HEK293 (cell line): ENCODE data around the gene TBPL1.

Experiments
- CTCF ChIA-PET: fragments of 350-600 bp; formaldehyde crosslinking; extraction: SDS; loops from one replicate; lab custom pipeline; 2021; ENCODE audit warnings: antibody characterized with exemption; lab: Yijun Ruan, JAX
- POLR2A ChIA-PET: fragments of 300-600 bp; formaldehyde crosslinking; extraction: SDS; loops from one replicate; lab custom pipeline; 2020; ENCODE audit warnings: antibody characterized with exemption, inconsistent platforms; lab: Yijun Ruan, JAX
- H3K27ac ChIP-seq: fragments of 200-500 bp; sonication (Bioruptor generic); 2 replicates; pipeline ENCODE4 v1.5.1; 2014; ENCODE audit warnings: low read depth, low read length, control low read depth, inconsistent platforms; ENCODE audit errors: extremely low read depth
- H3K36me3 ChIP-seq, 2 experiments: fragments of 200-500 bp in 1 of 2; sonication (Bioruptor generic) in 1 of 2; 1 replicate in 1 of 2; 2 replicates in 1 of 2; pipeline ENCODE4 v1.5.1; 2014 to 2017; ENCODE audit warnings: inconsistent platforms in 2 of 2, low read length in 2 of 2; ENCODE audit not compliant: control insufficient read depth in 2 of 2, insufficient read depth in 1 of 2
- H3K4me1 ChIP-seq: fragments of 200-500 bp; sonication (Bioruptor generic); 2 replicates; pipeline ENCODE4 v1.5.1; 2014; ENCODE audit warnings: mild to moderate bottlenecking, low read length, inconsistent platforms; ENCODE audit not compliant: control insufficient read depth, insufficient read depth
- H3K4me3 ChIP-seq: 2 replicates; pipeline ENCODE4 v1.5.1; 2011; ENCODE audit warnings: low read depth, mild to moderate bottlenecking, control low read depth, low read length, moderate library complexity
- H3K9me3 ChIP-seq: fragments of 200-500 bp; sonication (Bioruptor generic); 2 replicates; pipeline ENCODE4 v1.5.1; 2014; ENCODE audit warnings: low read depth, low read length, inconsistent platforms; ENCODE audit not compliant: control insufficient read depth, insufficient read depth
- BCL11B ChIP-seq: fragments of 450-650 bp; formaldehyde crosslinking; IDR thresholded peaks from 2 replicates; pipeline ENCODE4 v1.5.1; 2016; ENCODE audit warnings: low read depth, missing biosample characterization, missing genetic modification characterization
- KLF9 ChIP-seq: fragments of 450-650 bp; formaldehyde crosslinking; IDR thresholded peaks from 2 replicates; pipeline ENCODE4 v1.5.1; 2016; ENCODE audit warnings: missing biosample characterization, missing genetic modification characterization, low read depth
- MEIS1 ChIP-seq: sonication (generic); formaldehyde crosslinking; IDR thresholded peaks from 2 replicates; pipeline ENCODE4 v1.8.1; 2022; ENCODE audit warnings: missing genetic modification reagents, mild to moderate bottlenecking, borderline replicate concordance
- ZBTB1 ChIP-seq: fragments of 450-650 bp; formaldehyde crosslinking; IDR thresholded peaks from 2 replicates; pipeline ENCODE4 v1.5.1; 2016; ENCODE audit warnings: missing biosample characterization, missing genetic modification characterization
- ZNF133 ChIP-seq: fragments of 450-650 bp; formaldehyde crosslinking; IDR thresholded peaks from 2 replicates; pipeline ENCODE4 v1.5.1; 2016; ENCODE audit warnings: missing biosample characterization, missing genetic modification characterization
- ZNF214 ChIP-seq: fragments of 450-650 bp; formaldehyde crosslinking; IDR thresholded peaks from 2 replicates; pipeline ENCODE4 v1.5.1; 2017; ENCODE audit warnings: missing biosample characterization, mild to moderate bottlenecking, missing genetic modification characterization, borderline replicate concordance
- ZNF362 ChIP-seq: fragments of 450-650 bp; formaldehyde crosslinking; IDR thresholded peaks from 2 replicates; pipeline ENCODE4 v1.5.1; 2016; ENCODE audit warnings: missing biosample characterization, missing genetic modification characterization
- ZNF426 ChIP-seq: fragments of 450-650 bp; formaldehyde crosslinking; IDR thresholded peaks from 2 replicates; pipeline ENCODE4 v1.5.1; 2017; ENCODE audit warnings: missing biosample characterization, missing genetic modification characterization, mild to moderate bottlenecking, inconsistent platforms, moderate library complexity
- ZNF501 ChIP-seq: fragments of 450-650 bp; formaldehyde crosslinking; IDR thresholded peaks from 2 replicates; pipeline ENCODE4 v1.5.1; 2016; ENCODE audit warnings: missing biosample characterization, missing genetic modification characterization
- ZNF654 ChIP-seq: fragments of 450-650 bp; formaldehyde crosslinking; IDR thresholded peaks from 2 replicates; pipeline ENCODE4 v1.5.1; 2016; ENCODE audit warnings: low read depth, missing biosample characterization, missing genetic modification characterization
- ZNF76 ChIP-seq: fragments of 450-650 bp; formaldehyde crosslinking; IDR thresholded peaks from 2 replicates; pipeline ENCODE4; 2016; ENCODE audit warnings: low read depth, missing biosample characterization, missing genetic modification characterization, borderline replicate concordance
- ZSCAN23 ChIP-seq: fragments of 450-650 bp; formaldehyde crosslinking; IDR thresholded peaks from 2 replicates; pipeline ENCODE4 v1.5.1; 2016; ENCODE audit warnings: missing biosample characterization, missing genetic modification characterization
- TF ChIP-seq, protein P1 (sequence below): fragments of 450-650 bp; formaldehyde crosslinking; IDR thresholded peaks from 2 replicates; pipeline ENCODE4 v1.5.1; 2016; ENCODE audit warnings: missing biosample characterization, missing genetic modification characterization
- TF ChIP-seq, protein P2 (sequence below): fragments of 450-650 bp; formaldehyde crosslinking; IDR thresholded peaks from 2 replicates; pipeline ENCODE4 v1.5.1; 2016; ENCODE audit warnings: missing biosample characterization, missing genetic modification characterization
- TF ChIP-seq, protein P3 (sequence below): fragments of 450-650 bp; formaldehyde crosslinking; IDR thresholded peaks from 2 replicates; pipeline ENCODE4 v1.5.1; 2016; ENCODE audit warnings: missing biosample characterization, missing genetic modification characterization
- TF ChIP-seq, protein P4 (sequence below): fragments of 450-650 bp; IDR thresholded peaks from 2 replicates; pipeline ENCODE4 v1.5.1; 2018; ENCODE audit warnings: missing biosample characterization, missing genetic modification characterization
- TF ChIP-seq, protein P5 (sequence below): fragments of 450-650 bp; formaldehyde crosslinking; IDR thresholded peaks from 2 replicates; pipeline ENCODE4 v1.5.1; 2017; ENCODE audit warnings: missing biosample characterization, missing genetic modification characterization
- TF ChIP-seq, protein P6 (sequence below): fragments of 450-650 bp; formaldehyde crosslinking; conservative IDR thresholded peaks from 2 replicates; pipeline ENCODE4 v1.5.1; 2016; ENCODE audit warnings: low read depth, missing biosample characterization, missing genetic modification characterization

Gene TBPL1

GRCh38 chr6:133980168-133980567 lies 27.1 kb downstream of the TBPL1 start (continued):
- TF ChIP-seq ZNF362 (no peak), BCL11B (tag by site-specific recombination) (no peak), ZSCAN23 (tag by site-specific recombination) (no peak), ZBTB1 (no peak), ZNF133 (tag by site-specific recombination) (no peak), ZNF76 (tag by site-specific recombination) (no peak), MEIS1 (CRISPR knock-in tag) (no peak), ZNF214 (tag by site-specific recombination) (no peak), ZNF501 (tag by site-specific recombination) (no peak), ZNF654 (tag by site-specific recombination) (no peak)
- TF ChIP-seq, protein P1, sequence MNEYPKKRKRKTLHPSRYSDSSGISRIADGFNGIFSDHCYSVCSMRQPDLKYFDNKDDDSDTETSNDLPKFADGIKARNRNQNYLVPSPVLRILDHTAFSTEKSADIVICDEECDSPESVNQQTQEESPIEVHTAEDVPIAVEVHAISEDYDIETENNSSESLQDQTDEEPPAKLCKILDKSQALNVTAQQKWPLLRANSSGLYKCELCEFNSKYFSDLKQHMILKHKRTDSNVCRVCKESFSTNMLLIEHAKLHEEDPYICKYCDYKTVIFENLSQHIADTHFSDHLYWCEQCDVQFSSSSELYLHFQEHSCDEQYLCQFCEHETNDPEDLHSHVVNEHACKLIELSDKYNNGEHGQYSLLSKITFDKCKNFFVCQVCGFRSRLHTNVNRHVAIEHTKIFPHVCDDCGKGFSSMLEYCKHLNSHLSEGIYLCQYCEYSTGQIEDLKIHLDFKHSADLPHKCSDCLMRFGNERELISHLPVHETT, result no peak
- TF ChIP-seq, protein P2, sequence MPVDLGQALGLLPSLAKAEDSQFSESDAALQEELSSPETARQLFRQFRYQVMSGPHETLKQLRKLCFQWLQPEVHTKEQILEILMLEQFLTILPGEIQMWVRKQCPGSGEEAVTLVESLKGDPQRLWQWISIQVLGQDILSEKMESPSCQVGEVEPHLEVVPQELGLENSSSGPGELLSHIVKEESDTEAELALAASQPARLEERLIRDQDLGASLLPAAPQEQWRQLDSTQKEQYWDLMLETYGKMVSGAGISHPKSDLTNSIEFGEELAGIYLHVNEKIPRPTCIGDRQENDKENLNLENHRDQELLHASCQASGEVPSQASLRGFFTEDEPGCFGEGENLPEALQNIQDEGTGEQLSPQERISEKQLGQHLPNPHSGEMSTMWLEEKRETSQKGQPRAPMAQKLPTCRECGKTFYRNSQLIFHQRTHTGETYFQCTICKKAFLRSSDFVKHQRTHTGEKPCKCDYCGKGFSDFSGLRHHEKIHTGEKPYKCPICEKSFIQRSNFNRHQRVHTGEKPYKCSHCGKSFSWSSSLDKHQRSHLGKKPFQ (tag by site-specific recombination), result no peak

DNA sequence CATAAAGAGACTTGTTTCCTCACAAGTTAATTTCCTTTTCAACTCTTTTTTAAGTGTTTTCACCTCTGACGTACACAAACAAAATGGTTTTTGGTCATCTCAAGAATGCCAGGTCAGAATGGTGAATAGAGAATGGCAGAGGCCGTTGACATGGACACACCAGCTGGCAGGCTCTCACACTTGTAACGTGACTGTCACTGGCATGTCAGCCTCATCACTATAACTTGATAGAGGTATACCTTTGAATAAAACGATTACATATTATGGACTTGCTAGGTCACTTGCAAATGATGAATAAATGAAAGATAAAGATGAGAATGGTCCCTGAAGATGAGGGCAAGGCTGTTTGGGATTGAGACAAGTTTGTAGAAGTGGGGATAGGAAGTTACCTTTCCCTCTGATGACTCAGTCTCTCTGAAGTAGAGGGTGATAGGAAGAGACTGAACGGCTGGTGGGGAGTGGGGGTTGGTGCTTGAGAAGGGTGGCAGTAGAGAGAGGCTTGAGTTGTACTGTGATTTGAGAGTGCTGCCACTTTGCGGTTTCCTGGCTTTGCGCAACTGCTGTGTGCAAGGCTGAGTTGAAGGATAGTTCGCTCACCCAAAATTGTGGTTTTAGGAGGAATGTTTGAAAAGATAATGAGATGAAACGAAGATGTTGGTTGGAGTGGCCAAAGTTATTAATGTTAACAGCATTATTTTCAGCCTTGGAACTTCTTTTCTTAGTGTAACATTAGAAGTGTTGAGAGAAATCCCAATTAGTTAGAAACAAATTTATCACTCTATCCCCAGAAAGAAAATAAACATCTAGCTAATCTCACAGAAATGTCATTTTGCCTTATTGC lies 30.3 kb downstream of the TBPL1 start:
- CTCF ChIA-PET, result interaction anchor here (0.7 to 10.9 kb wide), 12 partner anchors 10 to 140 kb away, joined by 3 to 304 read pairs (median 4); no protein-coding TSS in a partner anchor
- TF ChIP-seq, protein P3, sequence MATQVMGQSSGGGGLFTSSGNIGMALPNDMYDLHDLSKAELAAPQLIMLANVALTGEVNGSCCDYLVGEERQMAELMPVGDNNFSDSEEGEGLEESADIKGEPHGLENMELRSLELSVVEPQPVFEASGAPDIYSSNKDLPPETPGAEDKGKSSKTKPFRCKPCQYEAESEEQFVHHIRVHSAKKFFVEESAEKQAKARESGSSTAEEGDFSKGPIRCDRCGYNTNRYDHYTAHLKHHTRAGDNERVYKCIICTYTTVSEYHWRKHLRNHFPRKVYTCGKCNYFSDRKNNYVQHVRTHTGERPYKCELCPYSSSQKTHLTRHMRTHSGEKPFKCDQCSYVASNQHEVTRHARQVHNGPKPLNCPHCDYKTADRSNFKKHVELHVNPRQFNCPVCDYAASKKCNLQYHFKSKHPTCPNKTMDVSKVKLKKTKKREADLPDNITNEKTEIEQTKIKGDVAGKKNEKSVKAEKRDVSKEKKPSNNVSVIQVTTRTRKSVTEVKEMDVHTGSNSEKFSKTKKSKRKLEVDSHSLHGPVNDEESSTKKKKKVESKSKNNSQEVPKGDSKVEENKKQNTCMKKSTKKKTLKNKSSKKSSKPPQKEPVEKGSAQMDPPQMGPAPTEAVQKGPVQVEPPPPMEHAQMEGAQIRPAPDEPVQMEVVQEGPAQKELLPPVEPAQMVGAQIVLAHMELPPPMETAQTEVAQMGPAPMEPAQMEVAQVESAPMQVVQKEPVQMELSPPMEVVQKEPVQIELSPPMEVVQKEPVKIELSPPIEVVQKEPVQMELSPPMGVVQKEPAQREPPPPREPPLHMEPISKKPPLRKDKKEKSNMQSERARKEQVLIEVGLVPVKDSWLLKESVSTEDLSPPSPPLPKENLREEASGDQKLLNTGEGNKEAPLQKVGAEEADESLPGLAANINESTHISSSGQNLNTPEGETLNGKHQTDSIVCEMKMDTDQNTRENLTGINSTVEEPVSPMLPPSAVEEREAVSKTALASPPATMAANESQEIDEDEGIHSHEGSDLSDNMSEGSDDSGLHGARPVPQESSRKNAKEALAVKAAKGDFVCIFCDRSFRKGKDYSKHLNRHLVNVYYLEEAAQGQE (tag by site-specific recombination), result no peak
- TF ChIP-seq, protein P4, sequence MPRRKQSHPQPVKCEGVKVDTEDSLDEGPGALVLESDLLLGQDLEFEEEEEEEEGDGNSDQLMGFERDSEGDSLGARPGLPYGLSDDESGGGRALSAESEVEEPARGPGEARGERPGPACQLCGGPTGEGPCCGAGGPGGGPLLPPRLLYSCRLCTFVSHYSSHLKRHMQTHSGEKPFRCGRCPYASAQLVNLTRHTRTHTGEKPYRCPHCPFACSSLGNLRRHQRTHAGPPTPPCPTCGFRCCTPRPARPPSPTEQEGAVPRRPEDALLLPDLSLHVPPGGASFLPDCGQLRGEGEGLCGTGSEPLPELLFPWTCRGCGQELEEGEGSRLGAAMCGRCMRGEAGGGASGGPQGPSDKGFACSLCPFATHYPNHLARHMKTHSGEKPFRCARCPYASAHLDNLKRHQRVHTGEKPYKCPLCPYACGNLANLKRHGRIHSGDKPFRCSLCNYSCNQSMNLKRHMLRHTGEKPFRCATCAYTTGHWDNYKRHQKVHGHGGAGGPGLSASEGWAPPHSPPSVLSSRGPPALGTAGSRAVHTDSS (tag by site-specific recombination), result no peak
- TF ChIP-seq, protein P5, sequence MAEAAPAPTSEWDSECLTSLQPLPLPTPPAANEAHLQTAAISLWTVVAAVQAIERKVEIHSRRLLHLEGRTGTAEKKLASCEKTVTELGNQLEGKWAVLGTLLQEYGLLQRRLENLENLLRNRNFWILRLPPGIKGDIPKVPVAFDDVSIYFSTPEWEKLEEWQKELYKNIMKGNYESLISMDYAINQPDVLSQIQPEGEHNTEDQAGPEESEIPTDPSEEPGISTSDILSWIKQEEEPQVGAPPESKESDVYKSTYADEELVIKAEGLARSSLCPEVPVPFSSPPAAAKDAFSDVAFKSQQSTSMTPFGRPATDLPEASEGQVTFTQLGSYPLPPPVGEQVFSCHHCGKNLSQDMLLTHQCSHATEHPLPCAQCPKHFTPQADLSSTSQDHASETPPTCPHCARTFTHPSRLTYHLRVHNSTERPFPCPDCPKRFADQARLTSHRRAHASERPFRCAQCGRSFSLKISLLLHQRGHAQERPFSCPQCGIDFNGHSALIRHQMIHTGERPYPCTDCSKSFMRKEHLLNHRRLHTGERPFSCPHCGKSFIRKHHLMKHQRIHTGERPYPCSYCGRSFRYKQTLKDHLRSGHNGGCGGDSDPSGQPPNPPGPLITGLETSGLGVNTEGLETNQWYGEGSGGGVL (tag by site-specific recombination), result peak; percentile 84
- TF ChIP-seq KLF9 (tag by site-specific recombination), result no peak
- no peak for TF ChIP-seq ZNF426
- peak; percentile 75; the same call in 1 of the 2 replicates for TF ChIP-seq ZSCAN23 (tag by site-specific recombination)
- TF ChIP-seq, protein P6, sequence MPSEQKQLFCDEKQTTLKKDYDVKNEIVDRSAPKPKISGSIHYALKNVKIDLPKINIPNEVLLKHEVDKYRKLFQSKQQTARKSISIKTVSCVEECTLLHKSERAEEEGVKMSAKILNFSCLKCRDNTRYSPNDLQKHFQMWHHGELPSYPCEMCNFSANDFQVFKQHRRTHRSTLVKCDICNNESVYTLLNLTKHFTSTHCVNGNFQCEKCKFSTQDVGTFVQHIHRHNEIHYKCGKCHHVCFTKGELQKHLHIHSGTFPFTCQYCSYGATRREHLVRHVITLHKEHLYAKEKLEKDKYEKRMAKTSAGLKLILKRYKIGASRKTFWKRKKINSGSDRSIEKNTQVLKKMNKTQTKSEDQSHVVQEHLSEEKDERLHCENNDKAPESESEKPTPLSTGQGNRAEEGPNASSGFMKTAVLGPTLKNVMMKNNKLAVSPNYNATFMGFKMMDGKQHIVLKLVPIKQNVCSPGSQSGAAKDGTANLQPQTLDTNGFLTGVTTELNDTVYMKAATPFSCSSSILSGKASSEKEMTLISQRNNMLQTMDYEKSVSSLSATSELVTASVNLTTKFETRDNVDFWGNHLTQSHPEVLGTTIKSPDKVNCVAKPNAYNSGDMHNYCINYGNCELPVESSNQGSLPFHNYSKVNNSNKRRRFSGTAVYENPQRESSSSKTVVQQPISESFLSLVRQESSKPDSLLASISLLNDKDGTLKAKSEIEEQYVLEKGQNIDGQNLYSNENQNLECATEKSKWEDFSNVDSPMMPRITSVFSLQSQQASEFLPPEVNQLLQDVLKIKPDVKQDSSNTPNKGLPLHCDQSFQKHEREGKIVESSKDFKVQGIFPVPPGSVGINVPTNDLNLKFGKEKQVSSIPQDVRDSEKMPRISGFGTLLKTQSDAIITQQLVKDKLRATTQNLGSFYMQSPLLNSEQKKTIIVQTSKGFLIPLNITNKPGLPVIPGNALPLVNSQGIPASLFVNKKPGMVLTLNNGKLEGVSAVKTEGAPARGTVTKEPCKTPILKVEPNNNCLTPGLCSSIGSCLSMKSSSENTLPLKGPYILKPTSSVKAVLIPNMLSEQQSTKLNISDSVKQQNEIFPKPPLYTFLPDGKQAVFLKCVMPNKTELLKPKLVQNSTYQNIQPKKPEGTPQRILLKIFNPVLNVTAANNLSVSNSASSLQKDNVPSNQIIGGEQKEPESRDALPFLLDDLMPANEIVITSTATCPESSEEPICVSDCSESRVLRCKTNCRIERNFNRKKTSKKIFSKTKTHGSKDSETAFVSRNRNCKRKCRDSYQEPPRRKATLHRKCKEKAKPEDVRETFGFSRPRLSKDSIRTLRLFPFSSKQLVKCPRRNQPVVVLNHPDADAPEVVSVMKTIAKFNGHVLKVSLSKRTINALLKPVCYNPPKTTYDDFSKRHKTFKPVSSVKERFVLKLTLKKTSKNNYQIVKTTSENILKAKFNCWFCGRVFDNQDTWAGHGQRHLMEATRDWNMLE (tag by site-specific recombination), result no peak

More for the DNA sequence above, 30.3 kb downstream of the TBPL1 start:
- POLR2A ChIA-PET, result no interaction called here
- Histone ChIP-seq H3K4me1 (peaks cover 22% of the 10 kb centered on the region), H3K9me3 (no peaks in the 10 kb centered on the region), H3K36me3 (peaks cover 24 to 50% of the 10 kb centered on the region in 2 experiments), H3K27ac (no peak overlapping the region; the same call in 1 of the 2 replicates), H3K4me3 (no peak overlapping the region)
